ENCODE results near the gene FADS1.

Gene FADS1

GRCh38 chr11:61817471-61818202 is 834 bp upstream of the FADS1 start:
- Histone ChIP-seq H3K9me3 (no peaks in the 10 kb centered on the region), H3K4me1 (no peaks in the 10 kb centered on the region), H3K27me3 (no peaks in the 10 kb centered on the region), H3K36me3 (peaks cover 14% of the 10 kb centered on the region), H3K4me3 (ENCODE audit: low read depth, low read length) (peak overlapping the region; percentile 55)
- no peak for TF ChIP-seq CTCF (IDR thresholded peaks at IDR 0.05; ENCODE audit: low read depth, low read length)
- no peak for DNase-seq

- Histone ChIP-seq H3K4me1 (no peaks in the 10 kb centered on the region), H3K27me3 (no peaks in the 10 kb centered on the region), H3K9me3 (no peaks in the 10 kb centered on the region), H3K36me3 (peaks cover 29% of the 10 kb centered on the region), H3K4me3 (ENCODE audit: low read depth, low read length) (peak overlapping the region; percentile 81)
- no peak for TF ChIP-seq CTCF (IDR thresholded peaks at IDR 0.05; ENCODE audit: low read depth, low read length)
- peak; percentile 58 for DNase-seq
Measured at GRCh38 chr11:61815790-61816735, 740 bp downstream of the FADS1 start.

GRCh38 chr11:61814958-61815789 is 1.6 kb downstream of the FADS1 start:
- Histone ChIP-seq H3K4me1 (no peaks in the 10 kb centered on the region), H3K36me3 (peaks cover 37% of the 10 kb centered on the region), H3K27me3 (no peaks in the 10 kb centered on the region), H3K9me3 (no peaks in the 10 kb centered on the region), H3K4me3 (ENCODE audit: low read depth, low read length) (peak overlapping the region; percentile 81)
- no peak for TF ChIP-seq CTCF (IDR thresholded peaks at IDR 0.05; ENCODE audit: low read depth, low read length)
- DNase-seq, result peak; percentile 85

GRCh38 chr11:61814247-61814957 is 2.4 kb downstream of the FADS1 start:
- peaks cover 45% of the 10 kb centered on the region for H3K36me3 ChIP-seq
- DNase-seq, result peak; percentile 30

More at GRCh38 chr11:61814247-61814957, 2.4 kb downstream of the FADS1 start:
- Histone ChIP-seq H3K4me1 (no peaks in the 10 kb centered on the region), H3K9me3 (no peaks in the 10 kb centered on the region), H3K4me3 (ENCODE audit: low read depth, low read length) (peak overlapping the region; percentile 29; the same call in 1 of the 2 replicates), H3K27me3 (no peaks in the 10 kb centered on the region)
- no peak for TF ChIP-seq CTCF (IDR thresholded peaks at IDR 0.05; ENCODE audit: low read depth, low read length)
